H1 (cell line): ENCODE data around the gene RPS4Y2. TPM values are rescaled to one million over a fixed set of nuclear protein-coding genes. Genes with fewer than 3 reads are reported as not detected.

ENCODE experiments used
- ATF2 ChIP-seq: IDR thresholded peaks from 2 replicates; pipeline ENCODE4 v1.6.1; 2012; ENCODE audit warnings: low read length, inconsistent platforms
- BCL11A ChIP-seq, 2 experiments: IDR thresholded peaks; one replicate each; pipeline ENCODE4 v1.6.1; 2011; ENCODE audit warnings: low read depth in 2 of 2, low read length in 2 of 2, mild to moderate bottlenecking in 2 of 2
- CBX8 ChIP-seq: fragments of 300-800, 300-1000 bp; sonication (generic); IDR thresholded peaks from 2 replicates; pipeline ENCODE4 v1.7.1; 2016; ENCODE audit warnings: low read depth, low read length, borderline replicate concordance
- CHD2 ChIP-seq: IDR thresholded peaks from 2 replicates; pipeline ENCODE4 v1.6.1; 2012; ENCODE audit warnings: low read length, improper control_type of control experiment
- CHD7 ChIP-seq: fragments of 300-600 bp; sonication (generic); IDR thresholded peaks from 2 replicates; pipeline ENCODE4 v1.7.1; 2012; ENCODE audit warnings: low read length, moderate library complexity, mild to moderate bottlenecking, inconsistent platforms; ENCODE audit not compliant: insufficient replicate concordance
- EP300 ChIP-seq, 2 experiments: IDR thresholded peaks; 1 replicate in 1 of 2; 2 replicates in 1 of 2; pipeline ENCODE4 v1.6.1; 2011 to 2012; ENCODE audit warnings: low read depth in 2 of 2, low read length in 2 of 2, mild to moderate bottlenecking in 2 of 2, borderline replicate concordance in 1 of 2, inconsistent platforms in 1 of 2, moderate library complexity in 1 of 2
- GTF2F1 ChIP-seq: IDR thresholded peaks from 2 replicates; pipeline ENCODE4 v1.6.1; 2012; ENCODE audit warnings: low read depth, low read length, improper control_type of control experiment, borderline replicate concordance
- KDM1A ChIP-seq: fragments of 200-600, 300-600 bp; sonication (generic); IDR thresholded peaks from 2 replicates; pipeline ENCODE4 v1.7.1; 2016; ENCODE audit warnings: mild to moderate bottlenecking, low read length, borderline replicate concordance
- POLR2A ChIP-seq, 2 experiments: IDR thresholded peaks; 1 replicate in 1 of 2; 2 replicates in 1 of 2; pipeline ENCODE4 v1.6.1; 2011; ENCODE audit warnings: low read depth in 2 of 2, low read length in 2 of 2, mild to moderate bottlenecking in 2 of 2; ENCODE audit errors: control extremely low read depth in 1 of 2
- polyA plus RNA-seq, 7 experiments: library from polyadenylated mRNA; depleted of rRNA in 3 of 7; stranded (reverse) in 5 of 7; unstranded in 2 of 7; fragments of >200 nt in 5 of 7; fragments of 200-250 nt in 2 of 7; gene quantifications; 1 replicate in 5 of 7; 2 replicates in 1 of 7; 4 replicates in 1 of 7; pipeline versions ENCODE4 v1.2.1 to v1.2.3, GENCODE V29; 2011 to 2013; ENCODE audit warnings: missing spikeins in 2 of 7, mixed read lengths in 2 of 7
- total RNA-seq: library from RNA; stranded (reverse); fragmentation: NEBNext Ultra II Directional; extraction: Animal tissue kit (Norgen Biotek cat#: 25700); gene quantifications from 2 replicates; pipeline ENCODE4 v1.2.1, GENCODE V29; 2021

The RPS4Y2 gene
- total and polyA plus RNA-seq, 2 of the 8 experiments (the other 6 are each of a cell fraction or from before 2014, with no cell fraction given) = not detected

- TF ChIP-seq CHD7 (no peak), EP300 (IDR thresholded peaks at IDR 0.05; ENCODE audit: borderline replicate concordance in 1 of 2, low read depth in 2 of 2, low read length in 2 of 2) (no peak), CBX8 (no peak), KDM1A (no peak), CHD2 (no peak), GTF2F1 (no peak), BCL11A (IDR thresholded peaks at IDR 0.05; ENCODE audit: low read depth in 2 of 2, low read length in 2 of 2) (no peak), POLR2A (IDR thresholded peaks at IDR 0.05; ENCODE audit: control extremely low read depth in 1 of 2, low read depth in 2 of 2, low read length in 2 of 2) (no peak), ATF2 (no peak)
Observed at GRCh38 chrY:20755808-20756207, at the start of gene RPS4Y2 (continued).
